ENCODE measurements around the gene KRT7. TPM values are rescaled to one million over a fixed set of nuclear protein-coding genes. Genes with fewer than 3 reads are reported as not detected.

The KRT7 gene
- total RNA-seq, 1 experiment from 2014 or later = 302 TPM

GRCh38 chr12:52217223-52217622, 15.8 kb upstream of the KRT7 start:
- Histone ChIP-seq H3K27me3 (no peaks in the 10 kb centered on the region), H3K9me3 (no peaks in the 10 kb centered on the region), H3K36me3 (no peaks in the 10 kb centered on the region), H3K4me3 (no peak overlapping the region)
- peak; percentile 31 for DNase-seq

- H3K27me3 ChIP-seq = no peaks in the 10 kb centered on the region
- no peak overlapping the region for H3K4me3 ChIP-seq
- no peak for DNase-seq
- no peaks in the 10 kb centered on the region for H3K36me3 ChIP-seq
- no peaks in the 10 kb centered on the region for H3K9me3 ChIP-seq
Measured at GRCh38 chr12:52218001-52218400, 15.0 kb upstream of the KRT7 start.

- H3K9me3 ChIP-seq = peaks cover 11% of the 10 kb centered on the region
- no peaks in the 10 kb centered on the region for H3K27me3 ChIP-seq
- H3K4me3 ChIP-seq = no peak overlapping the region
- H3K36me3 ChIP-seq = 0 out of 2 replicates have a peak, but pooled peaks cover 3% of the 10 kb centered on the region
- no peak for DNase-seq
Measured at GRCh38 chr12:52220477-52220876, 12.6 kb upstream of the KRT7 start.

GRCh38 chr12:52221070-52221781, 11.8 kb upstream of the KRT7 start:
- no peaks in the 10 kb centered on the region for H3K27me3 ChIP-seq
- no peak for DNase-seq
- peaks cover 16% of the 10 kb centered on the region for H3K9me3 ChIP-seq
- H3K4me3 ChIP-seq = no peak overlapping the region
- 0 out of 2 replicates have a peak, but pooled peaks cover 3% of the 10 kb centered on the region for H3K36me3 ChIP-seq

GRCh38 chr12:52221912-52222457, 11.1 kb upstream of the KRT7 start:
- peaks cover 19% of the 10 kb centered on the region for H3K9me3 ChIP-seq
- DNase-seq = peak; percentile 82
- H3K4me3 ChIP-seq = no peak overlapping the region
- 0 out of 2 replicates have a peak, but pooled peaks cover 3% of the 10 kb centered on the region for H3K36me3 ChIP-seq
- H3K27me3 ChIP-seq = no peaks in the 10 kb centered on the region

- Histone ChIP-seq H3K4me3 (no peak overlapping the region), H3K9me3 (peaks cover 19% of the 10 kb centered on the region), H3K36me3 (0 out of 2 replicates have a peak, but pooled peaks cover 3% of the 10 kb centered on the region), H3K27me3 (no peaks in the 10 kb centered on the region)
- no peak for DNase-seq
Measured at GRCh38 chr12:52222692-52223091, 10.4 kb upstream of the KRT7 start.

GRCh38 chr12:52223406-52224039, 9.5 kb upstream of the KRT7 start:
- no peak overlapping the region for H3K4me3 ChIP-seq
- no peaks in the 10 kb centered on the region for H3K27me3 ChIP-seq
- DNase-seq = no peak
- H3K36me3 ChIP-seq = 0 out of 2 replicates have a peak, but pooled peaks cover 3% of the 10 kb centered on the region
- H3K9me3 ChIP-seq = peaks cover 19% of the 10 kb centered on the region

GRCh38 chr12:52224151-52224550, 8.9 kb upstream of the KRT7 start:
- DNase-seq = no peak
- 0 out of 2 replicates have a peak, but pooled peaks cover 3% of the 10 kb centered on the region for H3K36me3 ChIP-seq
- H3K27me3 ChIP-seq = no peaks in the 10 kb centered on the region
- peaks cover 19% of the 10 kb centered on the region for H3K9me3 ChIP-seq
- H3K4me3 ChIP-seq = no peak overlapping the region

- Histone ChIP-seq H3K36me3 (0 out of 2 replicates have a peak, but pooled peaks cover 3% of the 10 kb centered on the region), H3K9me3 (peaks cover 19% of the 10 kb centered on the region), H3K27me3 (no peaks in the 10 kb centered on the region), H3K4me3 (no peak overlapping the region)
- no peak for DNase-seq
Measured at GRCh38 chr12:52225752-52226151, 7.3 kb upstream of the KRT7 start.

- Histone ChIP-seq H3K27me3 (no peaks in the 10 kb centered on the region), H3K4me3 (no peak overlapping the region), H3K9me3 (peaks cover 19% of the 10 kb centered on the region), H3K36me3 (0 out of 2 replicates have a peak, but pooled peaks cover 3% of the 10 kb centered on the region)
- no peak for DNase-seq
Measured at GRCh38 chr12:52226446-52226845, 6.6 kb upstream of the KRT7 start.

GRCh38 chr12:52227606-52228166, 5.4 kb upstream of the KRT7 start:
- Histone ChIP-seq H3K27me3 (no peaks in the 10 kb centered on the region), H3K4me3 (no peak overlapping the region), H3K9me3 (peaks cover 19% of the 10 kb centered on the region), H3K36me3 (0 out of 2 replicates have a peak, but pooled peaks cover 3% of the 10 kb centered on the region)
- DNase-seq = no peak

- no peak for DNase-seq
Measured at GRCh38 chr12:52228366-52228765, 4.7 kb upstream of the KRT7 start.

GRCh38 chr12:52228931-52229330, 4.1 kb upstream of the KRT7 start:
- H3K9me3 ChIP-seq = peaks cover 19% of the 10 kb centered on the region
- no peak overlapping the region for H3K4me3 ChIP-seq
- no peaks in the 10 kb centered on the region for H3K27me3 ChIP-seq
- H3K36me3 ChIP-seq = 0 out of 2 replicates have a peak, but pooled peaks cover 3% of the 10 kb centered on the region
- no peak for DNase-seq

More at GRCh38 chr12:52228366-52228765, 4.7 kb upstream of the KRT7 start:
- H3K27me3 ChIP-seq = no peaks in the 10 kb centered on the region
- H3K36me3 ChIP-seq = 0 out of 2 replicates have a peak, but pooled peaks cover 3% of the 10 kb centered on the region
- H3K4me3 ChIP-seq = no peak overlapping the region
- peaks cover 19% of the 10 kb centered on the region for H3K9me3 ChIP-seq

GRCh38 chr12:52229836-52230343, 3.2 kb upstream of the KRT7 start:
- Histone ChIP-seq H3K9me3 (peaks cover 11% of the 10 kb centered on the region), H3K27me3 (no peaks in the 10 kb centered on the region), H3K36me3 (0 out of 2 replicates have a peak, but pooled peaks cover under 1% of the 10 kb centered on the region), H3K4me3 (no peak overlapping the region)
- peak; percentile 57 for DNase-seq

- Histone ChIP-seq H3K9me3 (peaks cover 8% of the 10 kb centered on the region), H3K36me3 (no peaks in the 10 kb centered on the region), H3K27me3 (no peaks in the 10 kb centered on the region), H3K4me3 (no peak overlapping the region)
- DNase-seq = peak; percentile 98
Measured at GRCh38 chr12:52230364-52231281, 2.4 kb upstream of the KRT7 start.

All from MG63 (cell line).